Dedifferentiated amniotic fluid mesenchymal stem cell (primary cell): ENCODE data around the gene FJX1.
A peak's percentile ranks its signal among the peaks of the same experiment; 100 is the strongest.

Source experiments
- DNase-seq: peaks from one replicate; pipeline ENCODE4 v3.0.0-alpha.2; 2016; ENCODE audit errors: extremely low spot score

FJX1 gene

DNA sequence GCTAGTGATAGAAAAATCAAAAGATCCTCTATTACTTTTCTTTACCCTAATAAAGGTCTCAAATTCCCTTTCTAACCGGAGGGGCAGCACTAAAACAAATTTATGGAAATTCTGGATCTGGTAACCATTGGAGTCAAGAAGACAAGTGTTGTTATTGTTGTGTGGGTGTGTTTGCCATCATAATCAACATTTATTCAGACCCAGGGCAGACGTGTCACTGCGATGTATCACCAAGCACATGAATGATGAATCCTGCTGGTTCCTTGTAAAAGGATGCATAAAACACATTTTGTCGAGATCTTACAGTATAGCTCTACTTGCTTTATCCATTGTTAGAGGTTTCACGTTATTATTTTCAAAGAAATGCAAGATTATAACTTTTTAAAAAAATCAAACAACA, 12.1 kb upstream of the FJX1 start:
- no peak for DNase-seq

DNA sequence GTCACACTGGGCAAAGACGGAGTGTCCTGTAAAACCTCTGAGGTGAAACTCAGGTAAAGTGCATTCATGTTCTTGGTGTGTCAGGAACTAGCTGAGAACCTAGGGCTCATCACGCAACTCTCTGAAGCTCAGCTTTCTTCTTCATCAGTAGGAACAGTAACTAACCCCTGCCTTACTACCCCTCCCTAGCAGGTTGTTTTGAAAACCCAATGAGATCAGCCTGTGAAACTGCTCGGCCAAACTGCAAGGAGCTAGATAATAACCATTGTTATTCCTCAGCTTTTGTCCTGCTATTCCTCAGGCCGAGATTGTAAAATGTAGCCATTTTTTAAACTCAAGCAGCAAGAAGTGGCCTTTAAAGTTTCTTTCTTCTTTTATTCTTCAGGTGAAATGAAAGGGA, 9.8 kb upstream of the FJX1 start:
- DNase-seq = no peak

DNA sequence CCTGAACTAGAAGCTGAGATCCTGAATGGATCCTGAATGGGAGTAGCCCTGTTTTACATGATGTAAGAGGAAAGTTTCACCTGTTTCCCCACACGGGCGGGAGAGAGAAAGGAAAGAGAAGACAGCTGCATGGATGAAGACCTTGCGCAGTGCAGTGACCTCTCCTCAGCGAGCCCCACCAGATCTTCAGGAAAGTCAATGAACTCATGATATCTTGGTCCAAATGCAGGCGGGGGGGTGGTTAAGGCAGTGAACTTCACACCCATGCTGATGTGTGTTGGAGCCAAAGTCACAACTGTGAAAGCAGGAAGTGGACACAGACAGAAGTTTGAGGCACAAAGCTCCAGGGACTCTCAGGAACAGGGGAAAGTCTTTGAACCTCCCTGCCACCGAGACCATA, 8.6 kb upstream of the FJX1 start:
- no peak for DNase-seq

DNA sequence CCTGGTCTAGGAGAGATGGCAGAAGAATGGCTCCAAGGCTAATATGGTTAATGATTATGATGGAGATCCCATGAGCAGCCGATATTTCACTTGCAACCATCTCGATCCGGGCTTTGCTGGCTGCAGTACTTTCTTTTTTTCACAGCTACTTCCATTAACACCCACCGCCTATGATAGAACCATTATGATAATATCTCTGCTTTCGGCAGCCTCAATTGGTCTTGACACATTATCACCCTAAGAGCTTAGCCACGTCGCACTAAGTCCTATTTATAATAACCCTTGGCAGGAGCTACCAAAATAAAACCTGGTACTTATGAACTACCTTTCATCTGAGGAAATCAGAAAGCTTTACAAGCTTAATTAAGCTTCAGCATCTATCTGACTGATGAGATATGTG, 7.6 kb upstream of the FJX1 start:
- DNase-seq = no peak

GRCh38 chr11:35611741-35612140, 6.5 kb upstream of the FJX1 start:
- no peak for DNase-seq

- no peak for DNase-seq
Observed at GRCh38 chr11:35614939-35615569, 3.2 kb upstream of the FJX1 start.

DNA sequence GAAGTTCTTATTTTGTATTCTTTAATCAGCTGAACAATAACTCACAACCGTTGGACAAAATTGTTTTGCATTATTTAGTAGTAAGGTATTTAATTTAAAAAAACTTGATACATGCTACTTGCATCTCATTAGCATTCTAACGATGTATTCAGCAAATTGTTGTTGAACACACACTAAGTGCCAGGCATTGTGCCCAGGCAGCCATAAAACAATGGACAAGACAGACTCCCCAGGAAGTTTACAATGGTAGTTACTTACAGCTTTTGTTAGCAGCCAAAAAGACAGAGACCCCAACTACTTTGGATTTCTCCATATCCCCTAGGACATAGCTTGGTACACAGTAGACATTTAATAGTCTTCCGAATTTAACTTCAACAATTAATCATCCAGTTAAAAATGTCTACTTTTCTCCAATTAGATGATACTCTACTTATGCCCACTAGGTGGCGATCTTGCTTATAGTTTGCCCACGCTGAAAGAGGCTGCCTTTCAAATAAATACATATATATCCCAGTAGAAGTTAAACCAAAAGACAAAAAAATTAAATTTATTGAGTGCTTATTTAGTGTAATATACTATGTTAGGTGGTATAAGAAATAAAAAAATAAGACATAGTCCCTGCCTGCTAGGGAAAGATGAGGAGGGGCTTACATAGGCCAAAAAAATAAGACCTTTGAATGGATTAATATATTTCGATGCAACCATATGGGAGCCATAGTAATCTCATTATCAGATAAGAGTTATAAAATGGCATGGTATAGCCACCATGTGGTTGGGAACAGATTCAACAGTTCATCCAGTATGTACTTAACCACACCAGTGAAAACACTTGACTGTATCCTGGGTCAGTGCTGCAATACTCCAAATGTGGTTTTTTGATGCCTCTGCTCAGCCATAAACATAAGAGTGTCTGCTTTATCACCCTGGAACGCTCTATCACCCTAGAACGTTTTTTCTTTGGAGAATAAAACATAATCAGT, 2.0 kb upstream of the FJX1 start:
- DNase-seq = peak; percentile 61

GRCh38 chr11:35617316-35617686, 959 bp upstream of the FJX1 start:
- DNase-seq = no peak

- peak; percentile 31 for DNase-seq
Observed at GRCh38 chr11:35618497-35619115, 346 bp downstream of the FJX1 start.

DNA sequence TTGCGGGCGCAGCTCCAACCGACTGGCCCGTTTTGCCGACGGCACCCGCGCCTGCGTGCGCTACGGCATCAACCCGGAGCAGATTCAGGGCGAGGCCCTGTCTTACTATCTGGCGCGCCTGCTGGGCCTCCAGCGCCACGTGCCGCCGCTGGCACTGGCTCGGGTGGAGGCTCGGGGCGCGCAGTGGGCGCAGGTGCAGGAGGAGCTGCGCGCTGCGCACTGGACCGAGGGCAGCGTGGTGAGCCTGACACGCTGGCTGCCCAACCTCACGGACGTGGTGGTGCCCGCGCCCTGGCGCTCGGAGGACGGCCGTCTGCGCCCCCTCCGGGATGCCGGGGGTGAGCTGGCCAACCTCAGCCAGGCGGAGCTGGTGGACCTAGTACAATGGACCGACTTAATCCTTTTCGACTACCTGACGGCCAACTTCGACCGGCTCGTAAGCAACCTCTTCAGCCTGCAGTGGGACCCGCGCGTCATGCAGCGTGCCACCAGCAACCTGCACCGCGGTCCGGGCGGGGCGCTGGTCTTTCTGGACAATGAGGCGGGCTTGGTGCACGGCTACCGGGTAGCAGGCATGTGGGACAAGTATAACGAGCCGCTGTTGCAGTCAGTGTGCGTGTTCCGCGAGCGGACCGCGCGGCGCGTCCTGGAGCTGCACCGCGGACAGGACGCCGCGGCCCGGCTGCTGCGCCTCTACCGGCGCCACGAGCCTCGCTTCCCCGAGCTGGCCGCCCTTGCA, 1.0 kb downstream of the FJX1 start:
- no peak for DNase-seq

- DNase-seq = no peak
Observed at GRCh38 chr11:35619855-35620640, 1.8 kb downstream of the FJX1 start.

- no peak for DNase-seq
Observed at GRCh38 chr11:35620795-35621194, 2.5 kb downstream of the FJX1 start.

DNA sequence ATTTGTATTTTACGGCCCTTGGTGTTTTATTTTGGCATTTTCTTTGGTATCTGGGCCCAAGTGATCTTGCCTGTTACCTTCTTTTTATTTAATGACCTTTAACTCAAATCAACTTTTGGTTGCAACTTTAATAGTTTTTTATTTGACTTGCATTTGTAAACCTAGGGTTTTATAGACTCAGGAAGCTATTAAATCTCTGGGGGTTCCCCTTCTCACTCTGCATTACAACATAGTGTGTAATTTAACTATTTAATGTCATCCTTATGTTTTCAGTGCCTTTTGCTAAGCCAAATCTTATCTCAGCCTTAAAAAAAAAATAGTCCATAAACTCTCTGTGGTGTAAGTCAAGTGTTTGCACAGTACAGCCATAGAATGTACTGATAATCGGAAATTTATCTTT, 3.4 kb downstream of the FJX1 start:
- DNase-seq = no peak

DNA sequence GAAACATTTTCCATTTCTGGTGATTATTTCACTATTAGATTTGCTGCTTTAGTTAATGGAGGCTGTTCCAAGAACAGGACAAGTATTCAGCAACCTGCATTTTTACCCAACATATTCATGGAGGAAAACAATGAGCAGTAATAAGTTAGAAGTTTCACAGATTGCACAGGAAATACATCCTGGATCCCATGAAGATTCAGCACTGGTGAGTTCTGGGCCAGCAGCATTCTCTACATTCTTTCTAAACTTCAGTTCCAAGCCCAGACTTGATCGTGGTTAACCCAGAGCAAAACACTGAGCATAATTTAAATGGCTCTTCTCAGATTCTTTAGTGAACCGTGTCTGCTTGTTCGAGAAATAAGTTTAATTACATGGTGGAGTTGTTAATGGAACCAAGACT, 3.8 kb downstream of the FJX1 start:
- peak; percentile 71 for DNase-seq

GRCh38 chr11:35623621-35624168, 5.4 kb downstream of the FJX1 start:
- DNase-seq = no peak

GRCh38 chr11:35624316-35624715, 6.1 kb downstream of the FJX1 start:
- DNase-seq = no peak

GRCh38 chr11:35624781-35625180, 6.5 kb downstream of the FJX1 start:
- no peak for DNase-seq

- DNase-seq = no peak
Observed at GRCh38 chr11:35626501-35626900, 8.2 kb downstream of the FJX1 start.

DNA sequence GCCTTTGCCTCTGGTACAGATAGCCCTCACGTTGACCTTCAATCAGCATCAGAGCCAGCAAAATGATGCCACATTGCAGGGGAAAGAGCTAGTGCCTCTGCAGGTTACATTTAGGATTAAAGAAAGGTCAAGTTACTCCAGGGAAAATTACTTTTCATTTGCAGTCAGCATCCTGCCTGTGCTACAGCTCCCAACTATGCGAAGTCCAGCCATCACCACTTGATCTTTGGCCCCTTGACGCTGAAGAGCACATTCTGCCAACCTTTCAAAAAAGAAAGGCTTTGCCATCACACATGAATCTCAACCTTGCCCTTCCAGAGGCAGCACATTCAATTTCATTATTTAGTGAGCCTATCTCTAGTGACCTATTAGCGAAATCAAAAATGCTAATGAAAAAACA, 11.3 kb downstream of the FJX1 start:
- no peak for DNase-seq

- peak; percentile 96 for DNase-seq
Observed at GRCh38 chr11:35629914-35630313, 11.7 kb downstream of the FJX1 start.

DNA sequence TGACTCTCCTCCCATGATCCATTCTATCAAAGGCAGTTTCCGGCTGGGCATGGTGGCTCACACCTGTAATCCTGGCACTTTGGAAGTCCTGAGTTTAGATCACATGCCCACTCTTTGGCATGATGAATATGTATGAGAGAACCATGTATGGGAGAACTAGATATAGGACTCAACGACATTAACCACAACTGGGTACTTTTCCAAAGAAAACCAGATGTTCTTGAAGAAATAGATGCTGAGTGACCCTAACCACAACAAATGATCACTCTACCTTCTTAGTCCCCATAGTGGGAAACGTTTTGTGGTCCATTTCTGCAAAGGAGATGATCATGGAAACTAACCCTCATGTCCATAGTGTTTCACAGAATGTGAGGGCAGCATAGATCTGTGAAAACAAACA, 13.6 kb downstream of the FJX1 start:
- DNase-seq = no peak
